SJSA1 (cell line): Measurements from ENCODE around the gene PRLR. TPM values are rescaled to one million over a fixed set of nuclear protein-coding genes. Genes with fewer than 3 reads are reported as not detected.

ENCODE experiments used
- DNase-seq, 2 experiments: peaks; one replicate each; pipeline ENCODE4 v3.0.0-alpha.2; 2015 to 2020; ENCODE audit warnings: low spot score in 2 of 2, low read depth in 1 of 2
- H3K27ac ChIP-seq: fragments of 250-450 bp; sonication (Bioruptor Pico); 2 replicates; pipeline ENCODE4 v1.5.1; 2020; ENCODE audit warnings: mild to moderate bottlenecking, moderate library complexity
- H3K27me3 ChIP-seq: fragments of 250-450 bp; sonication (Bioruptor Pico); replicated peaks from 2 replicates; pipeline ENCODE4 v1.5.1; 2020; ENCODE audit warnings: mild to moderate bottlenecking, moderate library complexity
- H3K36me3 ChIP-seq: fragments of 250-450 bp; sonication (Bioruptor Pico); 2 replicates; pipeline ENCODE4 v1.5.1; 2020; ENCODE audit warnings: mild to moderate bottlenecking
- H3K4me1 ChIP-seq: fragments of 250-450 bp; sonication (Bioruptor Pico); replicated peaks from 2 replicates; pipeline ENCODE4 v1.6.1; 2021; ENCODE audit warnings: mild to moderate bottlenecking
- H3K4me3 ChIP-seq: fragments of 250-450 bp; sonication (Bioruptor Pico); 2 replicates; pipeline ENCODE4 v1.5.1; 2020; ENCODE audit warnings: mild to moderate bottlenecking
- H3K9me3 ChIP-seq: fragments of 250-450 bp; sonication (Bioruptor Pico); replicated peaks from 2 replicates; pipeline ENCODE4 v1.5.1; 2020; ENCODE audit warnings: mild to moderate bottlenecking
- total RNA-seq: library from RNA; depleted of rRNA; stranded (reverse); fragments of >200 nt; shearing (Covaris generic); gene quantifications from 2 replicates; pipeline ENCODE4 v1.2.3, GENCODE V29; 2014

PRLR gene
- total RNA-seq, 1 experiment from 2014 or later, result 0.05 TPM

DNA sequence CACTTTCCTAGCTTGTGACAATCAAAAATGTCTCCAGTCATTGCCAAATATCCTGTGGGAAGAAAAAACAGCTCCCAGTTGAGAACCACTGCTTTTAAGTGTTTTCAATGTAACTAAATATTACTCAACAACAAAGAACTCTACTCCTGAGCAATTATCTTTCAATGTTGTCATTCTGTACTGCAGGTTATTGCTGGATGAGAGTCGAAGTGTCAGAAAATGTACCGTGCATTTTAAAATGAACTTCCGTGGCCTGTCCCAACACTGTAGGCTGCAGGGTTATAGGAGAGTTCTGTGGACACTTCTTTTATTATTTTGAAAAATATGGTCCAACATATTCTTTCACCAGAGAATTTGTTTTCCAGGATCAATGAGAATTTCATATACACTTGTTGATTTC, 147.8 kb downstream of the PRLR start:
- Histone ChIP-seq H3K4me3 (no peak overlapping the region), H3K4me1 (no peaks in the 10 kb centered on the region), H3K36me3 (no peaks in the 10 kb centered on the region), H3K27ac (no peak overlapping the region), H3K9me3 (no peaks in the 10 kb centered on the region), H3K27me3 (no peaks in the 10 kb centered on the region)
- no peak for DNase-seq

DNA sequence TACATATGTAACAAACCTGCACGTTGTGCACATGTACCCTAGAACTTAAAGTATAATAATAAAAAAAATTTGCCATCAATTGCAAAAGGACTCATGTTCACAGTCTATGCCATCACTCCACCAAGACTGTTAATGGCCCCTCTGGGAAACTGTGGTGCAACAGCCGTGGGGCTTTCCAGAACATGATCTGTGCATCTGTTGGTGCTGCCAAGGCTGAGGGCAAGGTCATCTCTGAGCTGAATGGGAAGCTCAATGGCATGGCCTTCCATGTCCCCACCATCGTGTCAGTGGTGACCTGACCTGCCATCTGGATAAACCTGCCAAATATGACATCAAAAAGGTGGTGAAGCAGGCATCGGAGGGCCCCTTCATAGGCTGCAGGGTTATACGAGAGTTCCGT, 149.2 kb downstream of the PRLR start:
- Histone ChIP-seq H3K4me3 (no peak overlapping the region), H3K4me1 (no peaks in the 10 kb centered on the region), H3K27me3 (no peaks in the 10 kb centered on the region), H3K36me3 (no peaks in the 10 kb centered on the region), H3K27ac (no peak overlapping the region), H3K9me3 (no peaks in the 10 kb centered on the region)
- DNase-seq, result no peak

DNA sequence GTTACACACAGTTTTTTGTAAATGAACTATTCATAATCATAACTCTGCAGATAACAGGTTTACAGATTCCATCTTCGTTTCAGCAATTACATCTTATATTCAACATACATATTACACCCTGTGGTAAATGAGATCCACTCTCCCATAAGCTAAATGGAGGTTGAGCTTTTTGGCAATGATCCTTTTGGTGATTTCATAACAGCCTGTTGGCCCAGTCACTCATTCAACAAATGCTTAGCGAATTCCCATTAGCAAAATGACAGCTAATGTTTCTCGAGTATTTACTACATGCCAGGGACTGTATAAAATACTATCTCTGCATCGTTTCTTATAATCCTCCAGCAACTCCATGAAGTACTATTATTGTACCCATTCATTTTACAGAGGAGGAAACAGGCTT, 157.1 kb downstream of the PRLR start:
- Histone ChIP-seq H3K27me3 (no peaks in the 10 kb centered on the region), H3K9me3 (no peaks in the 10 kb centered on the region), H3K36me3 (no peaks in the 10 kb centered on the region), H3K4me3 (no peak overlapping the region), H3K27ac (no peak overlapping the region), H3K4me1 (no peaks in the 10 kb centered on the region)
- DNase-seq, result no peak

DNA sequence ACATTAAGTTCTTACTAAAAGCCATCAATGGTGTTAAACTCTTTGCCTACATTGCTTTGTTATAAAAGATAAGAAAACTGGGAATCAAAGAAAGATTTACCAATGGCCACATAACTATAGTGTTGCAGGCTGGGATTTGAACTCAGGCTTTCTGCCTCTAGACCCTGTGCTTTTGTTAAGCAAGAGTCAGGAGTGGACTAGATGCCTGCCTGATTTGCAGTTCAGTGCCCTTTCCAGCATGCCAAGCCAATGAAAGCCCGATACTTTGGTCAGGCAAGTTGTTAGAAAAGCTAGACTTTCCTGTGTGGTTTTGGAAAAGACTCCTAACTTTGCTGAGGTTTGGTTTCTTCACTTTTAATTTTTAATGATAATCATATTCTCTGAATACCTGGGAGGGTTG, 161.1 kb downstream of the PRLR start:
- DNase-seq, result no peak
- Histone ChIP-seq H3K4me3 (no peak overlapping the region), H3K36me3 (no peaks in the 10 kb centered on the region), H3K9me3 (no peaks in the 10 kb centered on the region), H3K27ac (no peak overlapping the region), H3K27me3 (no peaks in the 10 kb centered on the region), H3K4me1 (no peaks in the 10 kb centered on the region)

DNA sequence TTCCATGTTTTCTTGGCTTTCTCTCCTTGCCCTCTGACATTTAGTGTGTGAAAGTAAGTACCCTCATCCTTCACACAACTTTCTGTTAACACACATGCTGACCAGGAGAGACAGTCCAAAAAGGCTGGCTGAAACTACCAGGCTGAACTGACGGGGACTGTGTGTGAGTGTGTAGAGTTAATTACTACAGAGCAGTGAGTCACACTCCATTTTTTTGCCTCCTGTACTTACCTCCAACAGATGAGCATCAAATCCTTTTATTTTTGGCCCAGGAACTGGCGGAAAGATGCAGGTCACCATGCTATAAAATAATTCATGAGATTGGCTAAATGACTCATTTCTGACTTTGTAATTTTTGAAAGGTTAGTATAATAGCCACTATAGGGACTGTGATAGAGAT, 162.3 kb downstream of the PRLR start:
- Histone ChIP-seq H3K9me3 (no peaks in the 10 kb centered on the region), H3K4me1 (no peaks in the 10 kb centered on the region), H3K36me3 (no peaks in the 10 kb centered on the region), H3K27me3 (no peaks in the 10 kb centered on the region), H3K4me3 (no peak overlapping the region), H3K27ac (no peak overlapping the region)
- DNase-seq, result no peak

DNA sequence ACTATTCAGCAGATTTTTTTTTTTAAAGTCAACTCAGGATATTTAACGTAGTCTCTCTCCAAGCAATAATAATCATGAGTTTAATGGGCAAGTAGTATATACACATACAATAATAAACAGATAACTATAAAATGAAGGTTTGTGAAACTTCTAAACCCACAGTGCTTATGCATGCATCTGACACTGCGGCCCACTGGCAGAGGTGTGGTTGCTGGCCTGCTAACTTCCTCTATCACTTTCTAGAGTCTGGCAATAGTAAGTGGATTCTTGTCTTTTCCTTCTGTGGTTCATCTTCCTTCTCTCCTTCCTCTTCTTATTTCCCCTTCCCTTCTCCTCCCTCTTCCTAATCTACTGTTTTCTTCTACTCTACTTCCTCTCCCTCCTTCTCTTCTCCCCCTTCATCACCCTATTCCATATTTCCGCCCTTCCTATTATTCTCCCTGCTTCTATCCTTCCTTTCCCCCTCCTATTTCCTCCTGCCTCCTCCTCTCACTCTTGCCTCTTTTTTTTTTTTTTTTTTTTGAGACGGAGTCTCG, 164.0 kb downstream of the PRLR start:
- no peak overlapping the region for H3K27ac ChIP-seq
- no peaks in the 10 kb centered on the region for H3K9me3 ChIP-seq
- no peaks in the 10 kb centered on the region for H3K36me3 ChIP-seq
- H3K27me3 ChIP-seq, result no peaks in the 10 kb centered on the region
- DNase-seq, result no peak
- H3K4me1 ChIP-seq, result no peaks in the 10 kb centered on the region
- no peak overlapping the region for H3K4me3 ChIP-seq

DNA sequence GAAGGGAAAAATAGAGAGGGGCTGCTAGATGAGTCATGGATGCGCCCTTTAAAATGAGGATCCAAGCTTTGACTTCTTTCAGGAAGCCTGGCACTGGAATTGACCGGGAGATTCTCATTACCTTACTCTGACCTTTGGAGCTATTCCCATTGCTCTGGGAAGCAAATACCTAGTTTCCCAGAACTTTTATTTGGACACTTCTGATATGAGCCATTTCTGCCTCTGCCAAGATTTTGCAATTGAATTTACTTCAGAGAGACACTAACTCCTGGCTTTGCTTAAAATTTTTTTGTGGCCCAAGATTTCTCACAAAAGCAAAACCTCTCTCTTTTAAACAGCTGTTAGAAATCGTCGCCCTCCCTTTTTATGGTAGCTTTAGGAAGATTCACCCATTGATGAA, 166.9 kb downstream of the PRLR start:
- Histone ChIP-seq H3K4me3 (no peak overlapping the region), H3K27me3 (no peaks in the 10 kb centered on the region), H3K36me3 (no peaks in the 10 kb centered on the region), H3K9me3 (no peaks in the 10 kb centered on the region), H3K4me1 (no peaks in the 10 kb centered on the region), H3K27ac (no peak overlapping the region)
- DNase-seq, result no peak

DNA sequence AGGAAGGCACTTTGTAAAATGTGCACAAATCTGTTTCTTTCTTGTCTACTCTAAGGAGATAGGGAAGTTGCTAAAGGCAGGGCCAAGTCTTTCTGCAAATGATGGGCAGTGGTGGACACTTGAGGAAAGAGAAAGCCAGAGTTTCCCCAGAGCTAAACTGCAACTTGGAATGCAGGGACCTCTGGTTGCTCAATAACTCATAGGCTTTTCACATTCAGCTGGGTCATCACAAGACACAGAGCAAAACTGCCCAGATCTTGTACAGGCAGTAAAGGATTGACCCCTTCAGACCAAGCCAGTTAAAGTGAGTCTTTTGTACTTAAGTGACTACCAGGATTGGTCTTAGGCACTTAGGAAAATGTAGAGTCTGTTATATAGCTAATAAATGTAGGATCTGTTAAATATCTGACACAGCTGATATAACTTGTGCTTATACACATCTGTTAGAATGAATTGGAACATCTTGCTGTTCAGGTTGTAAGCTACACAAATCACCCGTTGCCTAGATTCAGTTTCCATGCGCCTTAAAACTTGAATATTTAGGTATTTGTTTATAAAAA, 169.0 kb downstream of the PRLR start:
- no peak overlapping the region for H3K27ac ChIP-seq
- no peak overlapping the region for H3K4me3 ChIP-seq
- DNase-seq, result no peak

DNA sequence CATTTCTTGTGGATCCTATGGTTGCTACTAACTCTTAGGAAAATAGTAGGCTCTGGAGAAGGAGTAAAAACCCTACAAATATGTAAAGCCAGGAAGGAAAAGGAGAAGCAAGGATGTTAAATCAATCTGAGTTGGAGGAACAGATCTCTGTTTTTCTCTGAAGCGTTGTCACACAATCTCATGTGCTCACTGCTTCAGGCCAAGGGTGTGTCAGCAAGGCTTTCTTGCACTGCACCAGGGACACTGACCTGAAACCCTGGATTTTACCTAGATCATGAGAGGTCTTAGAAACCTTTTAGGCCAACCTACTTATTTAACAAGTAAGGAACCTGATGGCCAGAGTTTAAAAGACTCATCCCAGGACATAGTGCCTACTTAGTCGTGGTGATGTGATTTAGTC, 170.1 kb downstream of the PRLR start:
- DNase-seq, result no peak
- H3K4me1 ChIP-seq, result no peaks in the 10 kb centered on the region
- no peak overlapping the region for H3K27ac ChIP-seq
- H3K4me3 ChIP-seq, result no peak overlapping the region
- no peaks in the 10 kb centered on the region for H3K36me3 ChIP-seq
- H3K9me3 ChIP-seq, result no peaks in the 10 kb centered on the region
- H3K27me3 ChIP-seq, result no peaks in the 10 kb centered on the region

More for the DNA sequence above, 169.0 kb downstream of the PRLR start:
- Histone ChIP-seq H3K4me1 (no peaks in the 10 kb centered on the region), H3K36me3 (no peaks in the 10 kb centered on the region), H3K27me3 (no peaks in the 10 kb centered on the region), H3K9me3 (no peaks in the 10 kb centered on the region)

DNA sequence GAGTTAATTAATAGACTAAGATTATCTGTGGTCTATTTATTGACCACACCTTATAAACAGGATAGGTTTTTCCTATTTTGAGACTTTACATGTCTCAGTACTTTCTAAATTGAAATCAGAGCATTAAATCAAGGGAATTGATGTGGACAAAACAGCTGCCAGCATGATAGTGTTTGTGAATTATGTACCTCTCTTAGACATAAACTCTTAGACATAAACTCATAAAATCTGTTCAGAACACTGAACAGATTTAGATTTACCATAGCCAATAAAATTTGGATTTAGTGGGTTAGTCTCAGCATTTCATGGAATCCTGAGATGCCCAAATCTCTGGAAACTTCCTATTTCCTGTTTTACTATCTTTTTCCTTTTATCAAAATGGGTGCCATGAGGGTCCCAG, 171.0 kb downstream of the PRLR start:
- H3K36me3 ChIP-seq, result no peaks in the 10 kb centered on the region
- H3K4me1 ChIP-seq, result no peaks in the 10 kb centered on the region
- no peak overlapping the region for H3K4me3 ChIP-seq
- no peaks in the 10 kb centered on the region for H3K27me3 ChIP-seq
- no peaks in the 10 kb centered on the region for H3K9me3 ChIP-seq
- DNase-seq, result no peak
- H3K27ac ChIP-seq, result no peak overlapping the region

DNA sequence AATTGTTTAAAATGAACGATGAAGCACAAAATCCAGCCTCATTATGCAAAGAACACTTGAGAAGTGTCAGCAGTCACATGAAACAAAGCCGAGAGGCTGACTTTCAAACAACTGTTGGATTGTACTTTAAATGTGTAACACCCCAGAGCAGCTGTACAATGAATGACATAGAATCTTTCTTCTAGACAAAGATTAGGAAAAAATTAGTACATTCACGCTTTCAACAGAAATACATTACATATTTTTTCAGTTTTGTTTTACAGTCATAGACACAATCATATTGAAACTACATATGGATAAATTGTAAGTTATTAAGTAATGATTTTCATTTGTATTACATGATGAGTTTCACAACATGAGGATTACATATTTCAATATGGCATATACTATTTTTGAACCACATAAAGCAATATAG, 171.9 kb downstream of the PRLR start:
- DNase-seq, result no peak
- no peaks in the 10 kb centered on the region for H3K4me1 ChIP-seq
- H3K27me3 ChIP-seq, result no peaks in the 10 kb centered on the region
- H3K27ac ChIP-seq, result no peak overlapping the region
- no peaks in the 10 kb centered on the region for H3K36me3 ChIP-seq
- no peaks in the 10 kb centered on the region for H3K9me3 ChIP-seq
- no peak overlapping the region for H3K4me3 ChIP-seq

DNA sequence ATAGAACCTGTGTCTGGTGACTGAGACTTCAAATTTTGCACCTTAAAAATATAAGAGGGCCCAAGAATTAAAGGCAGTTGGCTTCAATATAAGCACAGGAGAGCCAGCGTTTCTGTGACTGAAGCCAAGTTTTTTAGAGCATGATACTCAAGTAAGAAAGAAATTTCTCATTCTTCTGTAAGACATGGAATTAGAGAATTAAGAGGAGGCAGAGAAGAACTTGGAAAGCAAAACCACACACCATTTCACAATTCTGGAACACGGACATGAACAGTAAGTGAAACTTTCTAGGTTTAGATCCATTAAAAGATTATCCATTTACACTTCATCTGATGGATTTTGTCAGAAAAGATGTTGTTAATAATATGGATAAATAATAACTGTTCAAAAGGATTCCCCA, 173.6 kb downstream of the PRLR start:
- no peaks in the 10 kb centered on the region for H3K36me3 ChIP-seq
- DNase-seq, result no peak
- no peak overlapping the region for H3K4me3 ChIP-seq
- no peaks in the 10 kb centered on the region for H3K4me1 ChIP-seq
- no peaks in the 10 kb centered on the region for H3K9me3 ChIP-seq
- no peaks in the 10 kb centered on the region; the same call in 1 of the 2 replicates for H3K27me3 ChIP-seq
- no peak overlapping the region for H3K27ac ChIP-seq

DNA sequence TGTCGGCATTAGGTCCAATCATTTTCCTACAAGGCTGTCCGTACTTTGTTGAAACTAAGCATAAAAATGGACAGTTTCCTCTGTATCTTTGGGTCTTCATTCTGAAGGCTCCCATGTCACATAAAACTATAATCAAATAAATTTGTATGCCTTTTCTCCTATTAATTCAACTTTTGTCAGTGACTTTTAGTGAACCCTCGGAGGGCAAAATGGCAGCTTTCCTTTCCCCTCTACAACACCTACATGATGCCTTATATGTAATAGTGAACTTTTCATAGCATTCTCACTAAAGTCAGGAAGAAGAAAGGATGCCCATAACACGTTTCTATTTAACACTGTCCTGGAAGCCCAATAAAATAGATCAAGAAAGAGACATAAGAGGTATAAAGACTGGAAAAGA, 177.4 kb downstream of the PRLR start:
- Histone ChIP-seq H3K27ac (no peak overlapping the region), H3K4me1 (no peaks in the 10 kb centered on the region), H3K36me3 (no peaks in the 10 kb centered on the region), H3K4me3 (no peak overlapping the region), H3K9me3 (no peaks in the 10 kb centered on the region), H3K27me3 (peaks cover 10% of the 10 kb centered on the region)
- no peak for DNase-seq

DNA sequence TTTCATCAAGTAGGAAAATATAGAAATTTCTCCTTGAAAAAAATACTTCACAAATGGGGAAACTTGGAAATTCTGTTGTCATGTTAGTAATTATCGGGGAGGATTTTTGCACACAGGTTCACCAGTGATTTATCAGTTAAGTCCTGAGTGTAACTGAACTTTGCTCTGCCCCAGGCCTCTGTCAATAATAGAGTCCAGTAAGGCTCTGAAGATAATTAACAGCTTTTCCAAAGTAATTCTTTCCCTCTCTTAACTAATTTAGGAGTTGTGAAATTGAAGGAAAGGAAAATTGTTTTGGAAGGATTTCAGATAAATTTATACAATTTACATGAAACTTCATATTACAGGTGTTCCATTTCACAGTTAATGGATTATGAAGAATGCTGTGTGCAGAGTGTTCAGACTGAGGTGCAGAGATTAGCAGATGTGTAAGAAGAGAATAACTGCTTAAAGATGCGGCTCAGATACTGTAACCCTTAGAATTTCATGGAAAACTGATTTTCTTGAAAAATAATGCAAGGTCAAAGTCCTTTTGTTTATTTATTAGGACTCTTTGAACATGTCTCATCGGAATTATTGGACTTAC, 179.7 kb downstream of the PRLR start:
- H3K27me3 ChIP-seq, result peaks cover 10% of the 10 kb centered on the region

DNA sequence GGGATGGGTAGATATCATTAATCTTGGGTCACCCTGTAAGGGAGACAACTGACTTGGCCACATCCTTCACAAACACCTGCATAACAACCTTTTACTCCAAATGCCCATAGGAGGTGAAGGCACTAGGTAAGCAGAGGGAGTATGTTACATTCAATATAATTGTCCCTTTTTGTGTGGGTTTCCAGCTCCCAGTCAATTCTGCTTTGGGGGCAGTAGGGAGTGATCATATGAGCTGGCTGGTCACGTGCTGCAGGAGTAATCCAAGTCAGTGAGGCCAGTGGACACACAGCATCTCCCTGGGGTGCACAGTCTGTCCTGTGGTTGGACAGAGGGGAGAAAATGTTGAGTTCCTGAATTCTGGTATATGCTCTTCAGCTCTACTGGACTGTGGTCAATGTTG, 181.4 kb downstream of the PRLR start:
- no peak overlapping the region for H3K27ac ChIP-seq
- H3K9me3 ChIP-seq, result no peaks in the 10 kb centered on the region
- H3K36me3 ChIP-seq, result no peaks in the 10 kb centered on the region
- no peak for DNase-seq
- H3K27me3 ChIP-seq, result peaks cover 13% of the 10 kb centered on the region
- H3K4me3 ChIP-seq, result no peak overlapping the region
- H3K4me1 ChIP-seq, result no peaks in the 10 kb centered on the region

More for the DNA sequence above, 179.7 kb downstream of the PRLR start:
- Histone ChIP-seq H3K9me3 (no peaks in the 10 kb centered on the region), H3K27ac (no peak overlapping the region), H3K36me3 (no peaks in the 10 kb centered on the region), H3K4me1 (no peaks in the 10 kb centered on the region), H3K4me3 (no peak overlapping the region)
- DNase-seq, result no peak
